Gastrocnemius medialis (tissue), 4 donors: ENCODE data around the gene NELFE. TPM values are rescaled to one million over a fixed set of nuclear protein-coding genes. Genes with fewer than 3 reads are reported as not detected.
A peak's percentile ranks its signal among the peaks of the same experiment; 100 is the strongest.

Experiments
- ATAC-seq, 2 donors: fragments of 150-250 bp; one replicate each; pipeline ENCODE4 v1.9.1; 2016
- DNase-seq, 2 donors: peaks; one replicate each; pipeline ENCODE4 v3.0.0-alpha.2; 2019
- H3K27ac ChIP-seq, 4 donors: fragments of 200-600 bp; sonication (generic); 1 replicate in 1 of 4; 2 replicates in 3 of 4; pipeline ENCODE4 v1.5.1; 2016 to 2018; ENCODE audit warnings: mild to moderate bottlenecking in 2 of 4, moderate library complexity in 1 of 4
- H3K27me3 ChIP-seq, 3 donors: fragments of 200-600 bp; sonication (generic) in 2 of 3; 1 replicate in 1 of 3; 2 replicates in 2 of 3; pipeline versions ENCODE4 v1.5.1 to v1.6.0; 2016 to 2019; ENCODE audit warnings: mild to moderate bottlenecking in 1 of 3, moderate library complexity in 1 of 3
- H3K36me3 ChIP-seq, 2 donors: fragments of 200-600 bp; sonication (generic) in 1 of 2; one replicate each; pipeline ENCODE4 v1.5.1; 2017 to 2018
- H3K4me1 ChIP-seq, 2 donors: fragments of 200-600 bp; sonication (generic) in 1 of 2; one replicate each; pipeline ENCODE4 v1.5.1; 2016 to 2017; ENCODE audit warnings: mild to moderate bottlenecking in 2 of 2
- H3K4me3 ChIP-seq, 4 donors: fragments of 200-600 bp; sonication (generic) in 3 of 4; 1 replicate in 1 of 4; 2 replicates in 3 of 4; pipeline ENCODE4 v1.5.1; 2016 to 2019; ENCODE audit warnings: mild to moderate bottlenecking in 2 of 4
- H3K9me3 ChIP-seq, 3 donors: fragments of 200-600 bp; sonication (generic) in 2 of 3; 1 replicate in 1 of 3; 2 replicates in 2 of 3; pipeline ENCODE4 v1.5.1; 2016 to 2019
- POLR2A ChIP-seq, 2 donors: fragments of 450-650 bp; IDR thresholded peaks; one replicate each; pipeline ENCODE4 v1.6.1; 2017; ENCODE audit warnings: antibody characterized with exemption in 2 of 2, mild to moderate bottlenecking in 2 of 2, moderate library complexity in 2 of 2
- in situ Hi-C, 4 donors: fragments of 200-750 bp; cut with MboI; loops; one replicate each; pipeline versions ENCODE4 v1.15.0 to v1.8.0; 2017; ENCODE audit warnings: low sequenced_read_pairs in 4 of 4
- intact Hi-C: fragments of 100-400 bp; cut with DNase I; formaldehyde crosslinking; loops from one replicate; pipeline ENCODE4 v1.15.1; 2023; ENCODE audit warnings: low total_unique reads
- total RNA-seq, 4 donors: library from RNA; depleted of rRNA; stranded (reverse); fragments of >200 nt; gene quantifications; one replicate each; pipeline versions ENCODE4 v1.1.0 to v1.2.3, GENCODE V29; 2016
- TF ChIP-seq, protein P1 (sequence below), 5 experiments: fragments of 450-650 bp in 3 of 5; fragments of 200-600 bp in 2 of 5; sonication (generic) in 2 of 5; IDR thresholded peaks in 4 of 5; conservative IDR thresholded peaks in 1 of 5; 1 replicate in 4 of 5; 2 replicates in 1 of 5; pipeline ENCODE4 v1.5.1; 2016 to 2019; ENCODE audit warnings: antibody characterized with exemption in 5 of 5, mild to moderate bottlenecking in 3 of 5, moderate library complexity in 3 of 5

The NELFE gene
- total RNA-seq, 4 donors from 2014 or later = 58.1 to 88.6 (median 78.7) TPM

DNA sequence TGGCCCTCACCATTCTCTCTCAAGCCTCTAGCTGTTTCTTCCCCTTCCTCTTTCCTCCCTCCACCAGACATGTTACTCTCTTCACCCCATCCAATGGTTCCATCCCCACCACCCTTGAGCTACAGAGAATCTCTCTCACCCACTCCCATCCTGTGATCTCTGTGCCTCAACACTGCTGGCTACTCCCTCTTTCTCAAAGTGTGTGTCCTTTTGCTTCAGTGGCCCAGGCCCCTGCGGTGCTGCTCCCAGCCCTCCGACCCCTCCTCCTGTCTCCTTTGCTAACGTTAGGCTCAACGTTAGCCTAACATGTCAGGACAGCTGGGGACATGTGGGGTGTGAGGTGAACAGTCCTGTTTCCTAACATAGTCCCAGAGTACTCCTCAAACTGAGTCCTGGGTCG is 5.9 kb downstream of the NELFE start:
- peaks cover 0 to 52% of the 10 kb centered on the region in 2 donors for H3K36me3 ChIP-seq
- peaks cover 7 to 8% of the 10 kb centered on the region in 2 donors for H3K4me1 ChIP-seq
- H3K27ac ChIP-seq = peak overlapping the region in 1 of 4 donors; percentile 0
- intact Hi-C loops = loop anchor here (10.0 kb wide), 1 partner anchor 1398 kb away; the partner anchor contains the start of genes GNL1 and PRR3
- H3K9me3 ChIP-seq = no peaks in the 10 kb centered on the region
- no peak for ATAC-seq
- no peak for DNase-seq
- H3K4me3 ChIP-seq = no peak overlapping the region
- TF ChIP-seq, protein P1, sequence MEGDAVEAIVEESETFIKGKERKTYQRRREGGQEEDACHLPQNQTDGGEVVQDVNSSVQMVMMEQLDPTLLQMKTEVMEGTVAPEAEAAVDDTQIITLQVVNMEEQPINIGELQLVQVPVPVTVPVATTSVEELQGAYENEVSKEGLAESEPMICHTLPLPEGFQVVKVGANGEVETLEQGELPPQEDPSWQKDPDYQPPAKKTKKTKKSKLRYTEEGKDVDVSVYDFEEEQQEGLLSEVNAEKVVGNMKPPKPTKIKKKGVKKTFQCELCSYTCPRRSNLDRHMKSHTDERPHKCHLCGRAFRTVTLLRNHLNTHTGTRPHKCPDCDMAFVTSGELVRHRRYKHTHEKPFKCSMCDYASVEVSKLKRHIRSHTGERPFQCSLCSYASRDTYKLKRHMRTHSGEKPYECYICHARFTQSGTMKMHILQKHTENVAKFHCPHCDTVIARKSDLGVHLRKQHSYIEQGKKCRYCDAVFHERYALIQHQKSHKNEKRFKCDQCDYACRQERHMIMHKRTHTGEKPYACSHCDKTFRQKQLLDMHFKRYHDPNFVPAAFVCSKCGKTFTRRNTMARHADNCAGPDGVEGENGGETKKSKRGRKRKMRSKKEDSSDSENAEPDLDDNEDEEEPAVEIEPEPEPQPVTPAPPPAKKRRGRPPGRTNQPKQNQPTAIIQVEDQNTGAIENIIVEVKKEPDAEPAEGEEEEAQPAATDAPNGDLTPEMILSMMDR (IDR thresholded peaks at IDR 0.05 in 4 of 5, conservative IDR thresholded peaks at IDR 0.05 in 1 of 5) = no peak
- no peak for TF ChIP-seq POLR2A (IDR thresholded peaks at IDR 0.05)
- H3K27me3 ChIP-seq = no peaks in the 10 kb centered on the region
- in situ Hi-C loops = loop anchor here (10.0 to 25.0 kb wide), 8 partner anchors 48 to 1009 kb away; partner anchors contain the start of genes ZBTB12 (in 2 of the 4), AGER (in 1 of the 4), AGPAT1 (in 1 of the 4) and APOM (in 1 of the 4)

- Histone ChIP-seq H3K27ac (peak overlapping the region in 1 of 4 donors; percentile 0), H3K36me3 (peaks cover 0 to 52% of the 10 kb centered on the region in 2 donors), H3K9me3 (no peaks in the 10 kb centered on the region), H3K4me3 (no peak overlapping the region), H3K4me1 (peaks cover under 1 to 2% of the 10 kb centered on the region in 2 donors), H3K27me3 (no peaks in the 10 kb centered on the region)
- in situ Hi-C loops (loop anchor here (10.0 to 25.0 kb wide), 8 partner anchors 47 to 1010 kb away; partner anchors contain the start of genes ZBTB12 (in 2 of the 4), AGER (in 1 of the 4), AGPAT1 (in 1 of the 4) and APOM (in 1 of the 4)), intact Hi-C loops (loop anchor here (10.0 kb wide), 1 partner anchor 1397 kb away; the partner anchor contains the start of genes GNL1 and PRR3)
- peak in 1 of 2 donors; percentile 47 for DNase-seq
- peak in 1 of 2 donors; percentile 59 for ATAC-seq
- no peak for TF ChIP-seq POLR2A (IDR thresholded peaks at IDR 0.05)
- TF ChIP-seq, protein P1 (IDR thresholded peaks at IDR 0.05 in 4 of 5, conservative IDR thresholded peaks at IDR 0.05 in 1 of 5) = peak; percentile 40 to 70 (median 52)
These were observed 6.5 kb downstream of the NELFE start for GRCh38 chr6:31952140-31952805.

DNA sequence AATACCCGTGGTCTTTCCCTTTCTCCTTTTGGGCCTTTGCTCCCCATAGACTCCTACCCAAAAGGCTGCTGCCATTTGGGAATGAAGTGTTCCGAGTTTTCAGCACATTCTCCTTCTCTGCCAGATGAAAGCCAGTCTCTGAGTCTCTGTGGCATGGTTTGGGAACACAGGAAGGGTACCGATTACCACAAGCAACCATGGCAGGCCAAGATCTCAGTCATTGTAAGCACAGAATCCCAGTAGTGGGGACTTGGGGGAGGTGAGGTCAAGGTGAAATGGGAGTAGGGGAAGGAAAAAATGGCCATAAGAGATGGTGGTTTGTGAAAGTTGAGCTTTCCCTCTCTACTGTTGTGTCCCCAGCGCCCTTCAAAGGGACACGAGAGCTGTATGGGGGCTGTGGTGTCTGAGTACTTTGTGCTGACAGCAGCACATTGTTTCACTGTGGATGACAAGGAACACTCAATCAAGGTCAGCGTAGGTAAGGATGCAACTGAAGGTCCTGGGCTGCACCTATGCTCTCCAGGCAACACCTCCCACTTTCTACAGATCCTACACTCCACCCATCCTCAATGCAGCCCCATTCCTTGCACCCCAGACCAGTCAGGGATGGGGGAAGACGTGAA is 8.7 kb downstream of the NELFE start:
- peaks cover 0 to 4% (median 0%) of the 10 kb centered on the region in 3 donors for H3K27me3 ChIP-seq
- H3K27ac ChIP-seq = no peak overlapping the region
- ATAC-seq (no peak), DNase-seq (no peak)
- TF ChIP-seq POLR2A (IDR thresholded peaks at IDR 0.05) = no peak
- TF ChIP-seq, protein P1 (IDR thresholded peaks at IDR 0.05 in 4 of 5, conservative IDR thresholded peaks at IDR 0.05 in 1 of 5) = no peak
- intact Hi-C loops (loop anchor here (10.0 kb wide), 1 partner anchor 1395 kb away; the partner anchor contains the start of genes GNL1 and PRR3), in situ Hi-C loops (loop anchor here (10.0 to 25.0 kb wide), 8 partner anchors 45 to 1012 kb away; partner anchors contain the start of genes ZBTB12 (in 2 of the 4), AGER (in 1 of the 4), AGPAT1 (in 1 of the 4) and APOM (in 1 of the 4))
- no peaks in the 10 kb centered on the region for H3K4me1 ChIP-seq
- H3K9me3 ChIP-seq = no peaks in the 10 kb centered on the region
- H3K4me3 ChIP-seq = no peak overlapping the region
- peaks cover 0 to 32% of the 10 kb centered on the region in 2 donors for H3K36me3 ChIP-seq

GRCh38 chr6:31948753-31949413 is 9.9 kb downstream of the NELFE start:
- peaks cover 0 to 20% of the 10 kb centered on the region in 2 donors for H3K36me3 ChIP-seq
- ATAC-seq (no peak), DNase-seq (no peak)
- in situ Hi-C loops (no loop called here), intact Hi-C loops (no loop called here)
- no peak overlapping the region for H3K27ac ChIP-seq
- no peaks in the 10 kb centered on the region for H3K9me3 ChIP-seq
- H3K4me1 ChIP-seq = no peaks in the 10 kb centered on the region
- no peak overlapping the region for H3K4me3 ChIP-seq
- TF ChIP-seq POLR2A (IDR thresholded peaks at IDR 0.05) = no peak
- TF ChIP-seq, protein P1 (IDR thresholded peaks at IDR 0.05 in 4 of 5, conservative IDR thresholded peaks at IDR 0.05 in 1 of 5) = no peak
- peaks cover 2 to 9% (median 3%) of the 10 kb centered on the region in 3 donors for H3K27me3 ChIP-seq
